Measurements from ENCODE around the gene SAMD3.
A peak's percentile ranks its signal among the peaks of the same experiment; 100 is the strongest.
"Not testable (repeated sequence)": the region's sequence is repeated elsewhere in the genome, so short reads cannot be mapped to it uniquely, and the experiment has no call there.

Gene SAMD3

DNA sequence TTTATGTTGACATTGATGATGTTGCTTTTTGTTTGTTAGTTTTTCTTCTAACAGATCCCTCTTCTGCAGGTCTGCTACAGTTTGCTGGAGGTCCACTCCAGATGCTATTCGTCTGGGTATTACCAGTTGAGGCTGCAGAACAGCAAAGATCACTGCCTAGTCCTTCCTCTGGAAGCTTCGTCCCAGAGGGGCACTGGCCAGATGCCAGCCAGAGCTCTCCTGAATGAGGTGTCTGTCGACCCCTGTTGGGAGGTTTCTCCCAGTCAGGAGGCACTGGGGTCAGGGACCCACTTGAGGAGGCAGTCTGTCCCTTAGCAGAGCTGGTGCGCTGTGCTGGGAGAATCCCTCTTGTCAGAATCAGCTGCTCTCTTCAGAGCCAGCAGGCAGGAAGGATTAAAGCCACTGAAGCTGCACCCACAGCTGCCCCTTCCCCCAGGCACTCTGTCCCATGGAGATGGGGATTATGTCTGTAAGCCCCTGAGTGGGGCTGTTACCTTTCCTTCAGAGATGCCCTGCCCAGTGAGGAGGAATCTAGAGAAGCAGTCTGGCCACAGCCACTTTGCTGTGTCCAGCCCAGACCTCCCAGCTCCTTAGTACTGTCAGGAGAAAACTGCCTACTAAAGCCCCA is 49.3 kb downstream of the SAMD3 start:
- DNase-seq (ENCODE audit: low read depth), result not testable (repeated sequence)

- not testable (repeated sequence) for DNase-seq (ENCODE audit: low read depth)
Observed at GRCh38 chr6:130170160-130170559, 52.6 kb downstream of the SAMD3 start.

GRCh38 chr6:130167655-130168054 is 55.1 kb downstream of the SAMD3 start:
- DNase-seq (ENCODE audit: low read depth), result no peak

DNA sequence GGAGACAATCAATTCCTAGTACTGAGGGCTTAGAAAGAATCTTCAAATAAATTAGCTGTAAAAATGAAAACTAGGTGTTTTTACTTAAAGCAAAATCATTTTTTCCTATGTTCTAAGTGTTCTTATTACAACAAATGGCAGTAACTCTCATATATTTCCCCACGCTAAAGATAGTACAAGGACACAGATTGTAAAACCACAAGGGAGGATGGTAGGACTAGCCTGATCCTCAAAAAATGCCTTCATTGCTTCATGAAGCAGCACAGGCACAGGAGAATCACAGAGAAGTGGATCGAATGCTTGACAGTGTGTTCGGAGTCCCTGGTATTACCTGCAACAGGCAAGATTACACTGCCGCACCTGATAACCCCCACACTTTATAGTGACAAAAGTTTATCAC is 58.5 kb downstream of the SAMD3 start:
- DNase-seq (ENCODE audit: low read depth), result no peak

DNA sequence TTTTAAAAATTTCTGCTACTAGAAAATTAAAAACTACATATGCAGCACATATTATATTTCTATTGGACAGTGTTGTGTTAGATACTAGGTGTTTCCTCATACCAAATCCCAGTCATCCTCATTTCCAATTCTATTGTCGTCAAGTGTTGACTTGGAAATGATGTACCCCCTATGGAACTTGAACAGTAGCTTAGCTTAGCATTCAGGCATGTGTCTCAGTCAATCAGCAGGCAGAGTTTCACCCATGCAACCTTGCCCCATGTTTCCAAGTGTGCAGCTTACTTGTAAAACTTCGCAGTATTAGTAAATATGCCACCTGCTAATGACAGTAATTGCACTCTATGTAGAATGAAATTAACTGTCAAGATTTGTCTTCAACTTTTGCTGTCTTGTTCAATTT is 59.5 kb downstream of the SAMD3 start:
- no peak for DNase-seq (ENCODE audit: low read depth)

- DNase-seq (ENCODE audit: low read depth), result no peak
Observed at GRCh38 chr6:130162421-130162820, 60.3 kb downstream of the SAMD3 start.

GRCh38 chr6:130161683-130162404 is 60.9 kb downstream of the SAMD3 start:
- no peak for DNase-seq (ENCODE audit: low read depth)

GRCh38 chr6:130159956-130160355 is 62.8 kb downstream of the SAMD3 start:
- DNase-seq (ENCODE audit: low read depth), result no peak

DNA sequence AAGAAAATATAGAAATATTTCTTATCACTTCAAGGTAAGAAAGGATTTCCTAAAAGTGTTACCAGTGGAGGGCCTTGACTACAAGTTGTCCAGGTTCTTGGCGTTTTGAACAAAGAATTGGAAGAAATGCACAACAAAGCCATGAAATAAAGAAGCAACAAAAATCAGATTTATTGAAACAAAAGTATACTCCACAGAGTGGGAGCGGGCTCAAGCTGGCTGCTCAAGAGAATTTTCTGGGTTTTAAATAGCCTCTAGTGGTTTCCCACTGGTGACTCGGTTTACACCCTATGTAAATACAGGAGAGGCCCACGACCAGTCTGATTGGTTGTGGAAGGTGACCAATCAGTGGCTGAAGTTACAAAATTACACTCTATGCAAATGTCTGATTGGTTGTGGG is 64.2 kb downstream of the SAMD3 start:
- DNase-seq (ENCODE audit: low read depth), result no peak

DNA sequence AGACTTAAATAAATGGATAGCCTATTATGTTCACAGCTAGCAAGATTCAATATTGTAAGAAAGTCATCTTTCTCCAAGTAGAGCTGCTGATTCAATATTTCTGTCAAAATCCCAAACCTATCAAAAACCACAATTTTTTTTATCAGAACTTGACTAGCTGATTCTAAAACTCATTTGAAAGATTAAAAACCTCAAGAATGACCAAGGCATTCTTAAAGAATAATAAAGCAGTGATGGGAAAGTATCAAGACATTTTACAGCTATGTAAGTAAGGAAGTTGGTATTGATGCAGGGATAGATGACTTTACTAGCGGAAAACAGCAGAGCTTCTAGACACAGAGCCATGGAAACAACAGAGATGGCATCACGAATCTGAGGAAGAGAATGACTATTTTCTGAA is 64.7 kb downstream of the SAMD3 start:
- DNase-seq (ENCODE audit: low read depth), result no peak

DNA sequence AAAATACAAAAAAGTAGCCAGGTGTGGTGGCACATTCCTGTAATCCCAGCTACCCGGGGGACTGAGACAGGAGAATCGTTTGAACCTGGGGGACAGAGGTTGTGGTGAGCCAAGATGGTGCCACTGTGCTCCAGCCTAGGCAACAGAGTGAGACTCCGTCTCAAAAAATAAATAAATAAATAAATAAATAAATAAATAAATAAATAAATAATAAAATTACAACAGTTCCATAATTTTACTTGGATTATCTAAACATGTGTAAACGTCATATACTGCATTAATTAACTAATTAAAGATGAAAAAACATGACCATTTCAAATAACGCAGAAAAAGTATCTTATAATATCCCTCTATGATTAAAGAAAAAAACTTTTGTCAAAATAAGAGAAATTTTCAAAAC is 65.8 kb downstream of the SAMD3 start:
- DNase-seq (ENCODE audit: low read depth), result no peak

DNA sequence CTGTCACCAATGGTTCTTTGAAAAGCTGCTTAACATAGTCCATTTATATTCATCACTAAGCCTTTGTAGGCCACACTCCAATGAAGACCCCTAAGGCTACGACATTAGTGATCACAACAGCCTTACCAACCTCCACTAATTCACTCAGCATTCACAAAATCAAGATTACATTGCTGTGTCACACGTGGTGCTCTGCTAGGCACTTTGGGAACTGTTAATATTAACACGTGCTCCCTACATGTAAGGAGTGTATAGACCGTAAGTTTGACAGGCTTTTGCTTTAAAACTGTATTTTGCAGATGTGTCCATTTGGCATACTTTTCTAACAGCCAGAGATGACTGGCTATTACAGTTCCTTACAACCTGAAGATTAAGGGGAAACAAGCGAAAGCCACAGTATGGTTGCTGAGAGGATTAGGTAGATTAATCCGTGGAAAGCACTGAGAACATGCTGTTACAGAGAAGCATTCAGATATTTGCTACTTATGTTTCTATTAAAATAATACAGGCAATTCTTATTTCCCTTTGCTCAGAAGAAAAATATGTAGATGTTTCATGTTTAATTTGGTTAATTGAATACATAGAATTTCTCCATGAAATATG is 69.7 kb downstream of the SAMD3 start:
- DNase-seq (ENCODE audit: low read depth), result no peak

DNA sequence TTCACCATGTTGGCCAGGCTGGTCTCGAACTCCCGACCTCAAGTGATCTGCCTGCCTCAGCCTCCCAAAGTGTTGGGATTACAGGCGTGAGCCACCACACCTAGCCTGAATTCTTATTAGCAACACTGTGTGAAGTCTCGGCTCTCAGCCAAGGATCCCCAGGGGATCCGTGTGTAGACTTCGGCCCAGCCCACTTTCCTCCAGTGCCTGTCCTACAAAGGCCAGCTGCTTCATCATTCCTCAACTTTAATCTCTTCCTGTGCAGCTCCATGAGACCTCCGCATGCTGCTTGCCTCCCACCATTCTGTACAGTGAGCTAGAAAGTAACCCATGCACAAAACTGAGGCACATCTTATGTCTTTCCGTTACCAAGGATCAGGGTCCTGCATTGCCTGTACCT is 71.8 kb downstream of the SAMD3 start:
- no peak for DNase-seq (ENCODE audit: low read depth)

DNA sequence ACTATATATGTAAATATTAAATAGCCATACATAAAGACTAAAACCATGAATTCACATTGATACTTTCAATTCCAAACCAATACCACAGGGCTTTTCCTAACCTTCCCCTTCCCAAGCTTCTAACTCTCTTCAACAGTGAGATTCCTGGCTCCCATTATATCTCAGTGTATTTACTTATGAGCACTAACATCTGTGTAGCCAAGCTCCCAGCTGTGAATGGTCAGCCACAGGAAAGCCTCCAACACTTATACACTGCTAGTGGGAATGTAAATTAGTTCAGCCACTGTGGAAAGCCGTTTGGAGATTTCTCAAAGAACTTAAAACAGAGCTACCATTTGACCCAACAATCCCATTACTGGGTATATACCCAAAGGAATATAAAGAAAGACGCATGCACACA is 73.7 kb downstream of the SAMD3 start:
- not testable (repeated sequence) for DNase-seq (ENCODE audit: low read depth)

GRCh38 chr6:130148181-130148580 is 74.6 kb downstream of the SAMD3 start:
- DNase-seq (ENCODE audit: low read depth), result no peak

DNA sequence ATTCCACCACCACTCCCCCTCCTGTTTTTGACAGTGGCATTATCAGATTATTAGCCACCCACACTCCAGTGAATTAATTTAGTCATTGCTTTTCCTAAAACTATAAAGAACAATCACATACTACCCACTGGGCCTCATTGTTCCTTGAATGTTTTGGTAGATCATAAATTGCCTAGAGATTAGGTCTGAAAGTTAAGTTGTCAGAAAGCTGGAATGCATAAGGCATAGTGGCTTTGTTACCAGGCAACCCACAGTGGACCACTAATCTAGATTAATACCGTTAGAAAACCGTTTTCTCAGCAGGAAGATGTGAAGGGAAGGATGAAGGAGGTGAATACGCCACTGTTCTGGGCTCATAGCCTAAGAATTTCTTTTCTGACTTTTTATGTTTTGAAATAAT is 75.6 kb downstream of the SAMD3 start:
- DNase-seq (ENCODE audit: low read depth), result no peak

DNA sequence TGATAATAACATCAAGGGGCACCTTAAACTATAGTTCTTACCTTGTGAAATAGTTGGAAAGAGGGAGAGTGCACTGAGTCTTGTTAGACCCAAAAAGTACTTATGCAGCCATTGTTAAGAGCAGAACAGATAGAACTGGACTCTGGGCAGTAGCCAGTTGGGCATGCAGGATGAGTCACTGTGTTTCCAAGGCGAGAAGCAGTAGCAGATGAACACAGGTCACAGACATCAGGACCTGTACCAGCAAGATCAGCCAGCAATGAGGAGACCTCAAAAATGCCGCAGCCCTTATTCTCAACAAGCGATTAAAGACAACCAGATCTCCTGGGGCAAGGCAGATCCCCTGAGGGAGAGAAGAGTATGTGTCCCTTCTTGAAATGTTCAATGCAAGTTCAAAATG is 79.0 kb downstream of the SAMD3 start:
- DNase-seq (ENCODE audit: low read depth), result no peak

DNA sequence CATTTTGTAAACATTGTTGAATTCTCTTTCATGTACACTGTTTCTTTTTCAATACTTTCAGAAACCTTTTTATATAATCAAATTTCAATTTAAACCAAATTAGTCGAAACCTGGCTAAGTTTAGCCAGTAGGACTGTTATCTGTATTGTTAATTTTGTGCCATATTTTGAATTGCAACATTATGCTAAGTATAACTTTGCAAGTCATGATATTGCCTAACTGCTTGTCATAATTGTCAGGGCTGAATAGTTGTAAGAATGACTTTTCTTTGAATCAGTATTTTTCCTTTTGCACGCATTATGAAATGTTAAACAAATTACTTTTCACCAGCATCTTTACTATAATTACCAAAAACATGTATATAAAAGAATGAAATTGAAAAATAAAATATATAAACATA is 82.7 kb downstream of the SAMD3 start:
- no peak for DNase-seq (ENCODE audit: low read depth)

- DNase-seq (ENCODE audit: low read depth), result no peak
Observed at GRCh38 chr6:130138909-130139242, 83.9 kb downstream of the SAMD3 start.

DNA sequence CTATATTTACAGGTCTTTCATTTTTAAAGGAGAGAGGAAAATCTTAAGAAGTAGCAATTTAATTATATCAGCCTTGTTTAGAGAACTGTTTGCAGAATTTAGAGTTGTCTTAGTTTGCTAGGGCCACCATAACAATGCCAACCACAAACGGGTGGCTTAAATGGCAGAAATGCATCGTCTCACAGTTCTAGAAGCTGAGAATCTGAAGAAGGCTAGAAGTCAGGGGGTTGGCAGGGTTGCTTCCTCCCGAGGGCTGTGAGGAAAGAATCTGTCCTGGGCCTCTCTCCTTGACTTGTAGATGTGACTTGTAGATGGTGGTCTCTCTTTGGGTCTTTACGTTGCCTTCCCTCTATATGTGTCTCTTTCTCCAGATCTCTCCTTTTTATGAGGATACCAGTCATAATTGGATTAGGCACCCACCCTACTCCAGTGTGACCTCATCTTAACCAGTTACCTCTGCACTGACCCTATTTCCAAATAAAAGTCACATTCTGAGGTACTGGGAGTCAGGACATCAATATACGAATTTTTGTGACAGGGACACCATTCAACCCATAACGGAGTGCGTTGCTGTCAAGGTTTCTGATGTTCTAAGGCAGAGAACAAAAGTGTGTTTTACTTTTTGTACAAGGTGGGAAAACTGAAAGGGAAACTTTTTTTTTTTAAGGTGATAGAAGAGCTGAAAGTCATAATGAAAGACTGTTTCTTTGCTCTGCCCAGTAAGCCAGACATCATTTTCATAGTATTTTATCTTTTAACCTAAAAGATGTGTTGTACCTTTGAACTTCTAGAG is 84.4 kb downstream of the SAMD3 start:
- DNase-seq (ENCODE audit: low read depth), result no peak

DNA sequence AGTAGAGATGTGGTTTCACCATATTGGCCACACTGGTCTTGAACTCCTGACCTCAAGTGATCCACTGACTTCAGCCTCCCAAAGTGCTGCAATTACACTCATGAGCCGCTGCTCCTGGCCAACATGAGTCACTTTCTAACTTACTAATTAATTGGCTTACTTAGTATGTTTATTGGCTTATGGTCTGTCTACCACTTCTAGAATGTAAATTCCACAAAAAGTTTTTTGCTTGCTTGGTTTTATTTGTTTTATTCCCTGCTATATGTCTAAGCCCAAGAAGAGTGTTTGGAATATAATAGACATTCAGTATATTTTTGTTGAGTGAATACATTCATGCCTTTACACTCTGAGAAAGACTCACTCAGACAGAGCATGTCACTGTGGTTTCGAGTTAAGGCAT is 86.0 kb downstream of the SAMD3 start:
- no peak for DNase-seq (ENCODE audit: low read depth)

- no peak for DNase-seq (ENCODE audit: low read depth)
Observed at GRCh38 chr6:130134582-130134981, 88.2 kb downstream of the SAMD3 start.

- peak; percentile 30 for DNase-seq (ENCODE audit: low read depth)
Observed at GRCh38 chr6:130132286-130132701, 90.5 kb downstream of the SAMD3 start.

Data from stimulated activated CD8-positive, alpha-beta memory T cell treated with anti-CD3 and anti-CD28 coated beads, Interleukin-15, amount 100 ng/mL, for 1 hour (primary cell).